GM21515 (cell line): ENCODE data around the gene THBS2.
"Not testable (repeated sequence)": the region's sequence is repeated elsewhere in the genome, so short reads cannot be mapped to it uniquely, and the experiment has no call there.

Experiments used
- ATAC-seq: cut with Tn5 transposase; IDR thresholded peaks from one replicate; pipeline ENCODE4 v1.9.1; 2021; ENCODE audit not compliant: unreplicated experiment

The THBS2 gene

DNA sequence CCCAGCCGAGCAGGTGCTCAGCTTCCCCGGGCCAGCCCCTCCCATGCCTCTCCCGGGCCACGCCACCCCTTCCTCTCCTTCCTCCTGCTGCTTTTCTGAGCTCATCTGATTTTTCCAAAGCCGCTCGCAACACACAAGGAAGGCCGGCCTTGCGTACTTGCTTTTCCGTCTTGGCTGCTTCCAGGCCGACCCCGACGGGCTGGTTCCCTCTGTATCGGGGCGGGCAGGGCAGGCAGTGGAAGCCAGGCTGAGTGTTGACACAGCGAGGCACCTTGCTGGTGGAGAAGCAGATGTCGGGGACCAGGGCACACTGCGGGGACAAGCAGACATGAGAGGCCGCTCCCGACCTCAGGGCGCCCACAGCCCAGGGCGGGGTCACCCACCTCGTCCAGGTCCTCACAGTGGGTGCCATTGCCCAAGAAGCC, 21.1 kb downstream of the THBS2 start:
- no peak for ATAC-seq

DNA sequence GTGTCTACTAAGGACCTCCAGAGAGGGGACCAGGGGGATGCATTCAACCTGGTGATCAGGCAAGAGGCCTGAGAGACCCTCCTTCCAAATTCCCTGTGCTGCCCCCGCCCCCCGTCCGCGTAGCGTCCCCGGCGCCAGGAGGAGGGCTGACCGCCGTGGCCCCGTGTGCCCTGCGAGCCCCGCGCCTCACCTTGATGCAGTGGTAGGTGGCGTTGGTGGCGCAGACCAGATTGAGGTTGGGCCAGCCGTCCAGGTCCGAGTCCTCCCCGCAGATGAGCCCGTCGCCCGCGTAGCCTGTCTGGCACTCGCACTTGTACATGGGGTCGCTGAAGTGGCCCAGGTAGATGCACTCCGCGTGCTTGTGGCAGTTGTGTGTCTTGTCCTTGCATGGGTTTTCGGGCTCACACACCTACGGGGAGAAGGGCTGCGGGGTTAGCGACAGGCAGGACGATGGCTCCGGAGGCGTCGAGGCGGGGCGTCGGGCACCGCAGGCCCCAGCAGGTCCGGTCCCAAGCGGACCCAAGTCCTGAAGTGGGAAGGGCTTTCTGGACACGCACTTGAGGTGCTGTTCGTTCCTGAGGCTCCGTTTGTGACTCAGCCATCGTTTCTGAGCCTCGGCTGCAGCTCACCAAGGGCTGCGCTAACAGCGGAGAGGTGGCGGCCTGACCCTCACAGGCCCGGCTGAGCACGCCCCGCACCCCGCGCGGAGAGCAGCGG, 21.7 kb downstream of the THBS2 start:
- no peak for ATAC-seq

DNA sequence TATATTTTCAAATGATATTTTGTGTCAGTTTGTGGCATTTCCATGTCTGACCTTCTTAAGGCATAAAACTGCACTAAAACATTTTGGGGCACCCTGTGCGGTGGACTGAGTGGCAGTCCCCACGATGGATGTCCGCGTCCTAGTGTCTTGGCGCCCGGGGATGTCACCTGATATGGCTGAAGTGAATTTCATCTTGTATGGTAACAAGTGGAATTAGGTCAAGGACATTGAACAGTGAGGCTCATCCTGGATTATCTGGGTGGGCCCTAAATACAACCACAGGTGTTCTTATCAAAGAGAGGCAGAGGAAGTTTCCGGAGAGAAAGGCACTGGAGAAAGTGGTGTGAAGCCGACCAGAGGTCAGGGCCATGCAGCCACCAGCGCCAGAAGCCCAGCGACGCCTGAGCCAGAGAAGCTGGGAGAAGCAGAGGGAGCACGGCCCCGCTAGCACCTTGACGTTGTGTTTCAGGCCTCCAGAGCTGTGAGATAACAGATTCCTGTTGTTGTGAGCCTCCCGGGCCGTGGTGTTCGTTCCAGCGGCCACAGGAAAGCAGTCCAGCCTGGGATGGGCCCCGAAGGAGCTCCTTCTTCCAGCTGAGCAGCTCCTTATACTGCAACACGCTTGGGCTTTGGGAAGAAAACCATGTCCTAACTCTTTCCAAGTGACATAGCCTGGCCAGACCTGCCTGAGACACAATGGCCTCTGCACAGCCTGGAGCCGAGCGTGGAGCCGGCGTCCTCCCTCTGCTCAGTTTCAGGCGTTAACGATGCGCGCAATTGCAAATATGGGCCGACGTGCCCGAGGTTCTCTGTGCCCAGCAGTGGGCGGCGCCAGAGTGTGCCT, 22.5 kb downstream of the THBS2 start:
- ATAC-seq, result no peak

DNA sequence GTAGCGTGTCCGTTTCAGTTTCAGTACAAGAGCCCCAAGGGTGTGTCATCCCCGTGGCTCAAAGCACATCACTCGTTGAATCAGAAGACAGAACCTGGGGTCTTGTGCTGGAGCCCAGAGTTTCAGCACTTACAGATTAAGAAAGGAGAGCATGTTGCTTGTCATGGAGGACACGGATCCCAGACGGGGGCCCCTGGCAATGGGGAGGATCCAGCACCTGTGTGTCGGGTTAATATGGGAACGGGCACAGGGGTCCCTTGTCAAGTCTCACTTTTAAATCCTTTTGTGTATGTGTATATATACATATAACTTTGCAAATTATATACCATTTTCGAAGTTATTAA, 23.4 kb downstream of the THBS2 start:
- ATAC-seq, result no peak

DNA sequence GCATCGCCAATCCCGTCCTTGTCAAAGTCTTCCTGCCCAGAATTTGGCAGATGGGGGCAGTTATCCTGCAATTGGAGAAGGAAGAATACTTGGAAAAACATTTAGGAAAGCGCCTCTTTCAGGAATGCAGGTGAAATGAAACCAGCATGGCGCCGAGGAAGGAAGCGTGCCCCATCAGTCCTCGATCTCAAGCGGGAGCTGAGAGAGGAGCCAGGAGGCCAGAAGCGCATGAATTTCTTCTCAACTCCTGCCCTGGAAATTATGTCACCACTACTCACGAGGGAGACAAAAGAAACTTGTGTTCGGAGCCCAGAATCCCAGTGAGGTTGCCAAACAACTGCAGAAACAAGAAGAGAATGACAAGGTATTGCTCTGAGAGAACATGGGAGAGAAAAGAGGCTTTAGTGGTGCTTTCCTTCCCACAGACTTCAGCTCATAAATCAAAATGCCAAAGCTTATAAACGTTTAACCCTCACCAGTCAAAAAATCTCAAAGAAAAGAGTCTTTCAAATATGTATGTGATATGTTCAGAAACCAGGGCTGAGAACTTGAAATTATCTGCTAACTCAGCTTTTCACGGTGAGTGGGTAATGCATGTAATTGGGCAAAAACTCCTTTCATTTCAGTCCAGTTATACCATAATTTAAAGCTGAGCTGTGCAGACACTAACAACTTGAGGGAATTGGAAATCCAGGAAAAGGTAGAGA, 23.9 kb downstream of the THBS2 start:
- no peak for ATAC-seq

DNA sequence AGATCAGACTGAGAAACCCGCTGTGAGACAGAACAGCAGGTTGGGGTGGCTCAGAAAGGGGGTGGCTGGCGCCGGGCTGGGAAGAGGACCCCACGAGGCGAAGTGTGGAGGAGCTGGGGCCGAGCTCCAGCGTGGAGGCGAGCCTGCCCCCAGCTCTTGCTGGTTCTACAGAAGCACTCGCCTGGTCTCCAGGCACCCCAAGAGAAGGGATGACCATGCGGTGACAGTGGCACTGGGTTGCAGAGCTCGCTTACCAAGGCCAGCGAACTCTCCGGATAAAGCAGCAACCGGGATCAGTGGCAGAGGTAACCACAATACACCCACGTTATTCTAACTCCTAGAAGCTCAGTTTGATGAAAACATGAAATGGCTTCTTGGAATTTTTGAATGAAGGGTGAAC, 26.5 kb downstream of the THBS2 start:
- no peak for ATAC-seq

DNA sequence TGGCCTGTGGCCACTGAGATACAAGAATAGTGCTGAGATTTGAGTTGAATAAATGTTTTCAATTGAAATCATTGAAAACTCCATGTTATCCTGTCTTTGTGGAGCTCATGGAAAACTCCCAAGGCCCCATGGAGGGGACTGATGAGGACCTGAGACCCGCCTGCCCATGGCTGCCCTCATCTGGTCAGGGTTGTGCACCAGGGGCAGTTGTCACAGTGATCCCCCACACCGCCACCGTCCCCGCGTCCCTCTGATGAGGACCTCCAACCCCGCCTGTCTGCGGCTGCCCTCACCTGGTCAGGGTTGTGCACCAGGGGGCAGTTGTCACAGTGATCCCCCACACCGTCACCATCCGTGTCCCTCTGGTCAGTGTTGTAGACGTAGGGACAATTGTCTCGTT, 27.8 kb downstream of the THBS2 start:
- ATAC-seq, result no peak

DNA sequence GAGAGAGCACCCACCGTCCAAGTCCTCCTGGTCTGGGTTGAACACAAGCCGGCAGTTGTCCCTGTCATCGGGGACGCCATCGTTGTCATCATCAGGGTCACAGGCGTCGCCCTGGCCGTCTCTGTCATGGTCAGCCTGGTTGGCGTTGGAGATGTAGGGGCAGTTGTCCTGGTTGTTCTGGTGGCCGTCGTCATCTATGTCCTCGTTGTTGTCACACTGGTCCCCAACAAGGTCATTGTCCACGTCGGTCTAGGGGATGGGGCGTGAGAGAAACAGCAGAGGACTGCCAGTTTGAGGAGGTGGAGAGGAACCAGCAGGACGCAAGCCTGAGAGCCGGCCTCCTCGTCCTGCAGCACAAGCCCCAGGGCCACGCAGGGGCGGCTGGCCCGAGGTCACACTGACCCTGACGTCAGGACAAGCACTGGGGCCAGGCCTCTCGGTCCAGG, 28.5 kb downstream of the THBS2 start:
- no peak for ATAC-seq

DNA sequence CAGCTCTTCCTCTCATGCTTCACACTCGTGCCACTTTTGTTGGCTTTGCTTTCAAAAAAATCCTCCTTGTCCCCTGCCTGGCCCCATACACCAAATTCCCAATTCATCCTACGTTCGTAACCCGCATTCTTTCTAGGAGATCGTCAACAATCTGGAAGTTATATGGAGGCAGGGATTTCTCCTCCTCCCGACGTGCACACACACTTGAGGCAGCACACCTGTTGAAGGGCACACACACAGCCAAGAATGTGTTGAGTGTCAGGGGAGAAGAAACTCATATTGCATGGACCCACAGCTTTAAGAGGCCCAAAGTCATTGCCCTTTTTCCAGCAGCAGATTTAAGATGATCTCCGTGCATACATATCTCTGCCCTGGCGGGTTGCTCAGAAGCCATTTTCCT, 28.9 kb downstream of the THBS2 start:
- no peak for ATAC-seq

DNA sequence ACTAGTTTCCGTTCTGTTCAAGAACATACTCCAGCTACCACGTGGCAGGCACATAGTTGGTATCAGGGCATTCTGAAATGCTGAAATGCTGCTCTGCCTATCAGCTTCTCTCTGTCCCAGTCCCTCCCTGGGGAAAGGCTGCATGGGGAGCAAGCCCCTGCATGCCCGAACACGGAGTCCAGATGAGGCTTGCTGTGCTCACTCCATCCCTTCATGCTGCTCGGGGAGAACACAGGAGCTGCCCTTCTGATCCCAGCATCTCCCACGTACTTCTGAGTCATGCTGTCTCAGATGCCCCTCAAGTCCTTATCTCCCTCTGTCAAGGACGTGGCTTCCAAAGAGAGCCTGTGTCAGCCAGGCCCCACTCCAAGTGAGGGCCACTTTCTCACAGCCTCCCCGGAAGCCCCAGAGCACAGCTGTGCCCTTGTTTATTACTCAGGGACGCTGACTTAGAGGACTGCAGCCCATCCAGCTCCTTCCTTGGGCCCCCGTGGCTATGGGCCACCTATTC, 29.4 kb downstream of the THBS2 start:
- no peak for ATAC-seq

DNA sequence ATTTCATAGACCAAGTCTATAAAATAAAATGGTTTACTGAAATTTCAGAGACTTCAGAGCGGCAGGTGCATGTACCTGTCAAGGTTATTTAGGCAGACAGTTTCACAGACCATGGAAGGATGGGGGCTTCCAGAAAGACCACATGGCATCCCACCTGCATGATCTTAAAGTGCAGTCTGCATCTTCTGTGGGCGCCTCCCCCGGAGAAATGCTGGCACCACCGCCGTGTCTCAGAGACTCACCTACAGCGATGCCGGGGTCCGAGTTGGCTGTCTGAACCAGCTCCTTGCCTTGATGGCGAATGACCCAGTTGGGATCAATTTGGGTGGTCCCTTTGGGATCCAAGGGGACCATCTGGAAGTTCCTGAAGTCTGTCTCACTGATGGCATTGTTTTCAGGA, 30.6 kb downstream of the THBS2 start:
- no peak for ATAC-seq

DNA sequence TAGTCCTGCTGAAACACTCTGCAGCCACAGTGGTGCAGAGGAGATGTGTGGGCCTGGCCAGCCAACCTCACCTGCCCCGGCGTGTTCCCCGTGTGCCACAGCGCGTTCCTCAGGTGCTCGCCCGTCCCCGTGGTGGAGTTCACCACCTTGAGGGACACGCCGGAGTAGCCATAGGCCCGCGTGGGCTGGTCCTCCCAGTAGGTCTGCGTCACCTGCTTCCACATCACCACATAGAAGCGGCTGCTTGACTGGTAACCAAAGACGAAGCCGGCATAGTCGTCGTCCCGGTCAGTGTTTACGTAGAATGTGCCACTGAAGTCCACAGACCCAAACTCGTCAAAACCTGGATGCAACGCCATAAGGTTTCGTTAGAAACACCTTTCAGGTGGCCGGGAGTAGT, 31.5 kb downstream of the THBS2 start:
- ATAC-seq, result no peak

DNA sequence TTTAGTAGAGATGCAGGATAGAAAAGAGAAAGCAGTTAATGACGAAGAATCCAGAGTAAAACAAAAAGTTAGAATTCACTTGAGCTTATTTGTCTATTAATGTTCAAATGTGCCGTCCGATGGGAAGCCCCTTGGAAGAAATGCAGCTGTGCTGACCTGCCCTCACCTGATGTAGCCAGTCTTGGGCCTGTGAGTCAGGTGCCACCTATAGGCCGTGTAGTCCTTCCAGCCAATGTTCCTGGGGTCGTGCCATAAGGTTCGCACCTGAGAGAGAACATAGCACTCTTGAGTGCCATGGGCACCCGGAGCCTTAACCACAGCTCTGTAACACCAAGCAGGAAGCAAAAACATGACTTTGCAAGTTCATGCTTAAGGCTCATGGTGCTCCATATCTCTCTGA, 32.4 kb downstream of the THBS2 start:
- no peak for ATAC-seq

DNA sequence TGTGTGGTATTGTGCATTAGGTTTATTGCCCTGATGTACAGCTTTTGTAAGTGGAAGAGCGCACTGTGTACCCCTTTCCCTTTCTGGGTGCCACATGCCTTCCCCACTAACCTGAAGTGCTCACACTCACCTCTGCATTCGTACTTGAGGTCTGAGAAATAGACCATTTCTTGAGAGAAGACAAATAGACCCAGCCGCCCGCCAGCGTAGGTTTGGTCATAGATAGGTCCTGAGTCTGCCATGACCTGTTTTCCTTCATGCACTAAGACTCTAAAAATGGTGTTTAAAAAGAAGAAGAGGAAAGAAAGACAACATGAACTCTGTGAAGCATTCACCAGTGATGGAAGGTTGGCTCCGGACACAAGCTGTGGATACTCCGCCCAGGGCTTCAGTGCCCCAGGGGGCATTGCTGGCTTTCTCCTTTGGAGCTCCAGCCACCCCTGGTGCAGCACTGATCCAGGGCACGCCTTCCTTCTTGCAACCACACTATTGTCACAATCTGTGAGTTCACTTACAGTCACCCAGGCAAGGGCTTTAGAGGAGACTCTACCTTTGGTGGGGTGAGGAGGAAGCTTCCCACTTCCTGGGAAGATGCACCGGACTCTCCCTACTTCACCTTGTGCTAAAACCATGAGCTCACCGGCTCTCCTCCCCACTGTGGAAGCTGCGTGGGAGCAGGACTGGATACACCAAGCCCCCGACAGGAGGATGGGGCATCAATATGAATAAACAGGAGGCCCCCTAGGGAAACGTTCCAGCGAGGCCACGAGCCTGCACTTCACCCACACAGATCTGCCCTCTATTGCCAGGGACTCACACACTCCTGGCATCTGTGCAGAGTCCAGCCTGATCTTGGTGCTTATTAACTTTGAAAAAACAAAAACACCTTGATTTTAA, 33.3 kb downstream of the THBS2 start:
- no peak for ATAC-seq

DNA sequence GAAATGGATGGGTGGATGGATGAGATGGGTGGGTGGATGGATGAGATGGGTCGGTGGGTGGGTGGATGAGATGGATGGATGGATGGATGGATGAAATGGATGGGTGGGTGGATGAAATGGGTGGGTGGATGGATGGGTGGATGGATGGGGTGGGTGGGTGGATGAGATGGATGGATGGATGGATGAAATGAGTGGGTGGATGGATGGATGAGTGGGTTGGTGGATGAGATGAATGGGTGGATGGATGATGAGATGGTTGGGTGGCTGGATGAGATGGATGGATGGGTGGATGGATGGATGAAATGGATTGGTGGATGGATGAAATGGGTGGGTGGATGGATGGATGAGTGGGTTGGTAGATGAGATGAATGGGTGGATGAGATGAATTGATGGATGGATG, 35.7 kb downstream of the THBS2 start:
- ATAC-seq, result no peak

DNA sequence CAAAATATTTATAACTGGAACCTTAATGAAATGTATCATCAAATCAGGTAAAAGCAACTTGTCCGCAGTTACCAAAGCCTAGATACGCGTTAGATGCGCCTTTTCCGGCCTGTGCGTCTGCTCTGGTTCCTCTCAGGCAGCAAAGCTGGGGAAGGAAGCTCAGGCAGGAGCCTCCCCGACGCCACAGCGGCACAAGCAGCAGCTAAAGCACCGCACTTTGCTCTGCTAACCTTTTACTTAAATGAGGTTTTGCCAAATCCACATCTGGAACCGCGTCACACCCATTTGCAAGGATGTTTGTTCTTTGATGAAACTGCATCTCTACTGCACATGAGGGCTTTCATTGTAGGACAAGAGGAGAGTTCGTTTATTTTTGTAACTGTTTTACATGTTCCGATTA, 36.8 kb downstream of the THBS2 start:
- no peak for ATAC-seq

DNA sequence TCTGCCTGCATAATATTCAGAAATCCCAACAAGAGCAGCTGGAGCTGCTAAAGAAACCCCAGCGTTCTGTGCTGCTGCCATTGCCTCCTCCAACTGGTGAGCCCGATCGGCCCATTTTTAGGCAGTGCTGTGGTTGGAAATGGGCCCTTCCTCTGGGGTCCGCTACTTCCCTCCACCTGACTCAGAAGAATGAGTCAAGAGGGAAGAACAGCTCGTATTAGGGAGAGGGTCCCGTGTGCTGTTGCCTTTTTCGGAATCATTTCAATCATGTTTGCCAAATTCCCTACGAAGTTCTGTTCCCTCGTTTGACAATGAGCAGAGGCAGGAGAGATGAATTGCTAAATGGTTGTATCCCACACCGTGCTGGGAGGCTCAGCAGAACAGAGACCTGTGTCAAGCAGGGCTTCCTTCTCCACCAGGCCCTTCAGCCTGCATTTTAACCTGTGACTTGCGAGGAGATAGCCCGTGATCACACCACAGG, 38.4 kb downstream of the THBS2 start:
- ATAC-seq, result no peak

DNA sequence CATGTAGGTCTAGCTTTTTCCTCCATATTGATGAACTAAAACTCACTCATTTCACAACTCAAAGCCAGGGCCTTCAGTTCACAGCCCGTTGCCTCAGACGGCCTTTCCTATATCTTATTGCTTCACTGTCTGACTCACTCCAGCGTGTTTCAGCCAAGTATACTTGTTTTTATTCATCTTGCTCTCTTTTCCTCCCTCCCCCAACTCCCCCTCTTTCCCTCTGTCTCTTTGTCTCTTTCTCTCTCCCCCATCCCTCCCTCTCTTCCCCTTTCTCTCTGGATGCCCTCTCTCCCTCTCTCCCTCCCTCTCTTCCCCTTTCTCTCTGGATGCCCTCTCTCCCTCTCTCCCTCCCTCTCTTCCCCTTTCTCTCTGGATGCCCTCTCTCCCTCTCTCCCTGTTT, 38.9 kb downstream of the THBS2 start:
- not testable (repeated sequence) for ATAC-seq

DNA sequence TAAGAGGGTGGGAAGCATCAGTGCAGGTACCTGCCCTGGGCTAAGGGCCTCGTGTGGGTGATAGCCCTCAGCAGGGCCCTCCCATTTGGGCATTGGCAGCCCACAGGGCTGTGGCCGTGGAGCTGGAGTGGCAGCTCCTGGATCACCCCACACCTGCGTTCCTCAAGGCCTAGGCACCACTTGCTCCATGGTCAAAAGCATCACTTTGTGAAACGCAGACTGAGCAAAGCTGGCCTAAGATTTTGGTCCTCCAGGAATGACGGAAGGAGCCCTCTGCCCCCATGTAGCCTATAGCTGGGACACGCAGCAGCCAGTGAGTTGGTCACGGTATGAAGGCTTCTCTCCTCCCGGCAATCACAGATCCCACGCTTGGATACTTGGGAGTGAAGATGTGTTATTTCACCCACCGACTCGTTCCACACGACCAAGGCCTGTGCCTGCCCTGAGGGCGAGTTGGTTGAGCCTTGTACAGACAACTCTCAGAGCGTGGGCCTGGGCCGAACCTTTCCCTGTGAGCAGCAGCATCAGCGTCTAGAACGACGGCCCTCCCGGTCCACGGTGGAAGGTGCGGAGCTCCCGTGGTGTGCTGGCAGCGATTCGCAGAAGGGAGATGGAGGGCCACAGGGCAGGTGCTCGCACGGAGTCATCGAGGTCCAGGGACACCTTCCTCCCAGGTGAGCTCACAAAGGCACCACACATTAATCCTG, 39.7 kb downstream of the THBS2 start:
- no peak for ATAC-seq
